ENCODE data around the gene SLC2A5. TPM values are rescaled to one million over a fixed set of nuclear protein-coding genes. Genes with fewer than 3 reads are reported as not detected.

Gene SLC2A5, protein sequence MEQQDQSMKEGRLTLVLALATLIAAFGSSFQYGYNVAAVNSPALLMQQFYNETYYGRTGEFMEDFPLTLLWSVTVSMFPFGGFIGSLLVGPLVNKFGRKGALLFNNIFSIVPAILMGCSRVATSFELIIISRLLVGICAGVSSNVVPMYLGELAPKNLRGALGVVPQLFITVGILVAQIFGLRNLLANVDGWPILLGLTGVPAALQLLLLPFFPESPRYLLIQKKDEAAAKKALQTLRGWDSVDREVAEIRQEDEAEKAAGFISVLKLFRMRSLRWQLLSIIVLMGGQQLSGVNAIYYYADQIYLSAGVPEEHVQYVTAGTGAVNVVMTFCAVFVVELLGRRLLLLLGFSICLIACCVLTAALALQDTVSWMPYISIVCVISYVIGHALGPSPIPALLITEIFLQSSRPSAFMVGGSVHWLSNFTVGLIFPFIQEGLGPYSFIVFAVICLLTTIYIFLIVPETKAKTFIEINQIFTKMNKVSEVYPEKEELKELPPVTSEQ
- polyA plus RNA-seq (ENCODE audit: insufficient read length in 3 of 3), result 1 to 10 TPM in 2 of 3 donors, under 1 TPM in 1; 0.83 to 1.6 (median 1.3) TPM
- long read RNA-seq, donor 1, result 0 reads
- long read RNA-seq, donor 2, result 0 reads
- long read RNA-seq, donor 3, result 0 reads
- long read RNA-seq, donor 4, result 0 reads
- long read RNA-seq, donor 5, result 0 reads
- long read RNA-seq, donor 6, result 0 reads
- long read RNA-seq, donor 7, result 0 reads
- long read RNA-seq, donor 8, result 0 reads
- long read RNA-seq, donor 9, result 0 reads
- long read RNA-seq, donor 10, full-length matches to known transcripts, result 2 of 2 reads
- long read RNA-seq, donor 10, partial matches to known transcripts, result 0 of 2 reads
- long read RNA-seq, donor 10, other reads (novel, unspliced or antisense), result 0 of 2 reads
- long read RNA-seq, donor 11, result 0 reads
- long read RNA-seq, donor 12, result 0 reads
- long read RNA-seq, donor 13, result 0 reads
- long read RNA-seq, donor 14, result 0 reads
- long read RNA-seq, donor 15, full-length matches to known transcripts, result 1 of 1 reads
- long read RNA-seq, donor 15, partial matches to known transcripts, result 0 of 1 reads
- long read RNA-seq, donor 15, other reads (novel, unspliced or antisense), result 0 of 1 reads
- long read RNA-seq, donor 16, result 0 reads

DNA sequence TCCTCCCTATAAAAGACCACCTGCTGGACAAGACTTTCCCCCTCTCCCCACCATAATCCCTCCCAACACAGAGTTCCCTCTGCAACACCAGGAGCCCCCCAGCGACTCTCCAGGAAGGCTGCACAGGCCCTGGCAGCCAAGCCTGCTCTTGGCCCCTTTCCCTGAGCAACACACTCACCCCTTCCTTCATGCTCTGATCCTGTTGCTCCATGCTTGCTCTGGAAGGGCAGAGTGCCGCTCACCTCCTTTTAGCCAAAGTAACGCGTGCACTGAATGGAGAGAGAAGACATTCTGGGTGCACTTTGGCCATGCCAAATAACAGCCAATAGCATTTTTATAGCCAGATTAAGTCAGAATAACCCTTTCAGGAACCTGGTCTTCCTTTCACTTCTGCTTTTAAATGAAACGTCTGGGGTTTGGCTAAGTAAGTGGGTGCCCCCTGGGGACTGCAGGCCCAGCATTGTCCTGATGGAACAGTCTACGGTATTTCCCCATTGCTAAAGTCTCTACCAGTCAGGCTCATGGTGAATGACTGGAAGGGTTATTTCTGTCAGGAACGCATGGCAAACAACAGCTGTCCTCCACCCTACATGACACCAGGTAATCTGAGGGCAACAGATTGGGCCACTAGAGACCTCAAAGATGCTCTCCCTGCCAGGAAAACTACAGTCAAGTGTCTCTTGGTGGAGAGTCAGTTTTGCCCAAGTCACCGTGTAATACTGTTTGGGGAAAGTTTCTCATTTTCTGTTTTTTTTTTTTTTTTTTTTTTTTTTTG, at the start of gene SLC2A5:
SLC2A5 (minus strand) TSS at position 310 of the 775 bp plus-strand sequence; CDS start at position 211, 99 bp downstream.
- no peak for DNase-seq

DNA sequence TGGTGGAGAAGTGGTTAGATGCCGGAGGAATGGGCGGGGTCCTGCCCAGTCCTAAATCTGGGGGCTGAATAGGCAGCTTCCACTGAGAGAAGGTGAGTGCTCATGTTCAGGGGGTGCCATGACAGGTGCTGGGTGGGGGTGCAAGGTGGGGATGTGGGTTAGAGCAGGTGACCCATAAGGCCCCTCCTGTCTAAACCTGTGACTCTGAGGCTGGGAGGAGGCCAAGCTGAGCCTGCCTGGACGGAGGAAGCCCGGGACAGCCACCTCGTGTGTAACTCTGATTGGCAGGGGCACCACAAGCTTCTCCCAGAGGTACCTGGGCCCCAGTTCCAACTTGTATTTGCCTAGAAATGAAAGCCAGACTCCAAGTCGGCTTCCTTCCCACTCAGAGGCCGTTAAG, 48.8 kb upstream of the SLC2A5 start:
- no peak for DNase-seq

DNA sequence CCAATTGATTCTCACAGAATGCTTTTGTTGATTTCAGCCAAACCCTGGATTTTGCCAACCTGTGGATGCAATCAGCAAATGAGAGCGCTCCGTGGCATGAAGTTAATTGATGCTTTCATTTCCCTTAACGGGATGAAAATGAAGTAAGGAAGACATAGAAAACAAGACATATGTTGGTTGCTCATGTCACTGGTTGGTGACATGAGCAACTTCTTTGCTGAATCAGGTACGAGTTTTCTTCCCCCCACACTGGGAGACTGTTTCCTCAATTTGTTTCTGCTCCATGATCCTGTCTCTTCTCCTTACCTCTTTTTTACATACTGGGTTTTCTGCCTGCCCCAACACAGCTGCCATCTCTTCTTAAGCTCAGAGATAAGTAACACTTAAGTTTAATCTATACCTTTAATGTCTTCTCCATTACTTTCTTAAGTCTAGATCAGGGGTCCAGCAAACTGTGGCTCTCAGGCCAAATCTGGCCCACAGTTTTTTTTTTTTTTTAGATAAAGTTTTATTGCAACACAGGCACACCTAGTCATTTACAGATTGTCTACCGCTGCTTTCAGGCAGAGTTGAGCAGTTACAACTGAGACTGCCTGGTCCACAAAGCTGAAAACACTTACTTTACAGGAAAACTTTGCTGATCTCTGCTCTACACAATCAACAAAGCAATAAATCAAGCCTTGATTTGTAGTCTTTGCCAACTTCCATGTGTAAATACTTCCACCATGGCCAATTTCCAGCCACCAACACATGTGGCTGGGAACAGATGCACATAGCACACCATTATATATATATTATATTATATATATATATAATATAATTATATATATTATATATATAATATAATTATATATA, 46.1 kb upstream of the SLC2A5 start:
- no peak for DNase-seq

DNA sequence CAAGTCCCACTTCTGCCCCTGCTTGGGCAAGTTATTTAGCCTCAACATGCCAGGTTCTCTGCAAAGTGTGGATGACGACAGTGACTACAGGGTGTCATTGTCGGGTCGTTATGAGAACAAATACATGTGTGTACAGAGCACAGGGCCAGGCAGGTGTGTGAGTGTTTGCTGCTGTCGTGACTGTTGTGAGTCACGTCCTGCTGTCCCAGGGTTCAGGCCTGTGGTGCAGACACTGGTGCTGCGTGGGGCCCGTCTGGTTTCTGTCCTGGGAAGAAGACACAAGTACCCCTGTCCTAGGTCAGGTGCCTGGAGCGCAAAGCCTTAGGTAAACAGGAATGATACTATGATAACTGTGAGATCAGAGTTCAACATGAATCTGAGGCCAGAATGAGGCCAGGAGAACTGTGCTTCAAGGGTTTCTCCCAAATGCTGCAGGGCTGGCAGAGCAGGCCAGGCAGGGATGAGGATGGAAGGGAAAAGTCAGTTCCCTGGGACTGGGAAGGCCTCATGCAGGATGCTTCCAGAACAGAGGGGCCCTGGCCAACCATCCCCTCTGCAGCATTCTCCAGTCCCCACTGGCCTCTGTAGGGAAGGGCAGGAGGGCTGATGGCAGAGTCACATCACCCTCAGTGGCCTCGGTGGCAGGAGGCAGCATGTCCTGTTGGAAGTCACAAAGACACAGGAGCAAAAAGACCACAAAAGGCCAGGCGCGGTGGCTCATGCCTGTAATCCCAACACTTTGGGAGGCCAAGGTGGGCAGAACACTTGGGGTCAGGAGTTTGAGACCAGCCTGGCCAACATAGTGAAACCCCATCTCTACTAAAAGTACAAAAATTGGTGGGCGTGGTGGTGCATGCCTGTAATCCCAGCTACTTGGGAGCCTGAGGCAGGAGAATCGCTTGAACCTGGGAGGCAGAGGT, 43.8 kb upstream of the SLC2A5 start:
- DNase-seq, result no peak

DNA sequence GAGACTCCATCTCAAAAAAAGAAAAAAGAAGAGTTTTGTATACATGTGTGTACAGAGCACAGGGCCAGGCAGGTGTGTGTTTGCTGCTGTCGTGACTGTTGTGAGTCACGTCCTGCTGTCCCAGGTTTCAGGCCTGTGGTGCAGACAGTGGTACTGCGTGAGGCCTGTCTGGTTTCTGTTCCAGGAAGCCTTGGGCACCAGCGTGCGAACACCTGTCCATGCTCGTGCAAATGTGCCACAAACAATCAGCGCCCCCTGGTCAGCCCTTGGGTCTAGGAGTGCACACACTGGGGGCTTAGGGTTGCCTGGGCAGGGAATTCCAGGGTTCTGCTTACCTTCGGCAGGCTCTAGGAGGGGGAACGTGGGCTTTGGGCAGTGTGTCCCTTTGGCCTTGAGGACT, 42.5 kb upstream of the SLC2A5 start:
- no peak for DNase-seq

DNA sequence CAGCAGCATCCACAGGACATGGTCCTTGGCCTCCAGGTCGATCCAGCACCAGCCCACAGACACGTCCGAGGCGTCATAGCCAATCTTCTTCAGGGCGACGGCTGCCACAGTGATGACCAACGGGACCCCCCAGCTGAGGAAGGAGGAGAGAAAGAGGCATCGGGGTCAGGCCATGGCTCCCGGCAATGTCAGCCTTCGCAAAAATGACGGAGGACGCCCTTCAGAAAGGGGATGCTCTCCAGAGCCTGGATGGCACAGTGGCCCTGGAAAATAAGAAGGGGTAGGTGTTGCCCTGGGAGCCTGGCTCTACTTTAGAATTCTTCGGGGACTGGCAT, 41.9 kb upstream of the SLC2A5 start:
- no peak for DNase-seq

DNA sequence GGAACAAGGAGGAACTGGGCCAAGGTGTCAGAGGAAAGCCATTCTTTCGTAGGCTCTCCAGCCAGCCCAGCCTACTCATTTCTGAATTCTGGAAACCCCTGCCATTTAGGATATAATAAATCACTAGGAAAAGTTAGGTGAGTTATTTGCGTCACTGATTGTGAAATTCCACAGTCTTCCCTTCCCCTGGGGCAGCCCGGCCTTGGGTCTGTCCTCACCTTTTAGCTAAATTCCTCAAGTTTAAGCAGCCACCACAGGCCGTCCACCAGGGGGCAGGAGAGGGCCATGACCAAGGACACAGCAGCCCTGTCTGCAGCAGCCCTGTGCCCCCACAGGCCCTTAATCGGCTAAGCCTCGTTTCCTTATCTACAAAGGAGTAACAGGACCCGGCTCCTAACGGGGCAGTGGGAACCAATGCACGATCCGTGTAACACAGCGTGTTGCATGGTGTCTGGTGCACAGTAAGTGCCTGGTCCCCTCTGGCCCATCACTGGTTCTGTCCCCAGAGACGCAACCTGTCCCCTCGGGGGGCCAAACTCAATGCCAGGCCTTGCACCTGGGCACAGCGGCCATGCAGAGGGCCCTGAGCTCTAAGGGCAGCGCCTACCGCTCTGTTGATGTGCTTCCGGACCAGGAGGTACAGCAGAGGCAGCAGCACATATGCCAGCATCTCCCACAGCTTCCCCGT, 41.4 kb upstream of the SLC2A5 start:
- DNase-seq, result peak; percentile 87

DNA sequence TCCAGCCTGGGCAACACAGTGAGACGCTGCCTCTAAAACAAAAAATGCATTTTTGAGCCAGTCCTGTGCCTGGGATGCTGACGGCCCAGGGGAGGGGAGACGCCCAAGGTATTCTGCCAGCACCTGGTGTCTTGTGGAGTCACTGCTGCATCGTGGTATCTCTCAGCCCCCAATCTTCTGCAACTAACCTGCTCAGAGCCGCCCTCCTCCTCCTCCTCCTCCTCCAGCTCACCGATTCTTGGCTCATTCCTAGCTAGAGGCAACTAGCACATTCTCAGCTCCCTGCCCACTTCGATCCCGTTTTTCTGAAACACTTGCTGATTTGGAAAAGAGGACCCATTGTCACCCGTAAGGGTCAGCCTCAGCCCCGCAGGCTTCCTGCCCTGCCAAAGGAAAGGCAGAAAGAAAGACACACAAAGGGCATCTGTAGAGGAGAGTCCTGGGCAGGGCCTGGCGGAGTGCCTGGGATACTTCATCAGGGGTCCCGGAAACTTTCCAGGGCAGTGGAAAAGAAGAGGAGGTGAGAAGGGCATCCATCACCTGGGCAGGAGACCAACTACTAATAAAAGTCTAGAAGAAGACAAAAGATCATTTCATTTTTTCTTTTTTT, 38.7 kb upstream of the SLC2A5 start:
- DNase-seq, result no peak

DNA sequence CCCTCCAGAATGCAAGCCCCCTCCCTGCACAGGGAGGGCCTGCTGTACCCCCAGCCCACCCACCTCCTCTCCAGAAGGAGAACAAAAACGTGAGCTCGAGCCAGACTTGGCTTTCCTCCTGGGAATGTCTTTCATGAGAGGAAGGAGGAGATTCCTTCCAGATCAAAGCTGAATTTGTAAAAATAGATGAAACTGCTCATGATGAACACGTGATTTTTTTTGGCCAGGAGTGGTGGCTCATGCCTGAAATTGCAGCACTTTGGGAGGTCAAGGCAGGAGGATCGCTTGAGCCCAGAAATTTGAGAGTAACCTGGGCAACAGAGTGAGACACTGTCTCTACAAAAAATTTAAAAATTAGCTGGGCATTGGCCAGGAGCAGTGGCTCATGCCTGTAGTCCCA, 37.7 kb upstream of the SLC2A5 start:
- no peak for DNase-seq

DNA sequence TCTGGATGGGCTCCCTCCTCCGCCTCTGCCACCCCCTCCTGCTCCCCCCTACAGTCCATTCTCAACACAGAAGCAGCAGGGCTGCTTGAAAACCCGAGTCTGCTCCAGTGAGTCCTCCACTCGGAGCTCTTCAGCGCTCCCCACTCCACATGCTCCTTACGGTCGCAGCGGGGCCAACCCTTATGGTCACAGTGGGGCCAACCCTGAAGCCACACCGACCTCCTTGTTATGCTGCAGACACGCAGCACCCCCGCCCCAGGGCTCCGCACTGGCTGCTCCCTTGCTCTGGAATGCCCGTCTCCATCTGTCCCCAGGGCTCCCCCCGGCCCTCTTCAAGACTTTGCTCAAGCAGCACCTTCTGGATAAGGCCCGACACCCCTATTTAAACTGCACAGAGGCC, 36.9 kb upstream of the SLC2A5 start:
- no peak for DNase-seq

DNA sequence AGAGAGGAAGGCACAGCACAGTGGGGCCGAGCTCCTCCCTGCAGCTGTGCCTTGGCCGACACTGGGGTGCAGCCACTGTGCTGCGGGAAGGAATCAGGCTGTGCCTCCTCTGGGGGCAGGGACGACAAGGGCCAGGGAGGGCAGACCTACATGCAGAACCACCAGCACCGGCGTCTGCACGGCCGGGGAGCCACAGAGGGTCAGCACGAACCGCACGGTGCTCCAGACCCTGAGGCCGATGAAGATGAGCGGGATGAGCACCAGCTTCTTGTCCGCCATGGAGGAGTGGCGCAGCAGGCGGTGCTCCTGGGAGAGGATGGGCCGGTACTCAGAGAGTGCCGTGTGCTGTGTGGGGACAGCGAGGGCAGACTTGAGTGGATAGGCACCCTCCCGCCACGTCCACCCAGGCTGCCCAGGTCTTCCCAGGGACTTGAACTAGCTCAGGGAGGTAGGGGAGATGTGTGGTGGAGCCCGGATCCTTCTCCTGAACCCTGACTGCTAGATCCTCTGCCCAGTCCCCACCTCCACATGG, 36.0 kb upstream of the SLC2A5 start:
- no peak for DNase-seq

DNA sequence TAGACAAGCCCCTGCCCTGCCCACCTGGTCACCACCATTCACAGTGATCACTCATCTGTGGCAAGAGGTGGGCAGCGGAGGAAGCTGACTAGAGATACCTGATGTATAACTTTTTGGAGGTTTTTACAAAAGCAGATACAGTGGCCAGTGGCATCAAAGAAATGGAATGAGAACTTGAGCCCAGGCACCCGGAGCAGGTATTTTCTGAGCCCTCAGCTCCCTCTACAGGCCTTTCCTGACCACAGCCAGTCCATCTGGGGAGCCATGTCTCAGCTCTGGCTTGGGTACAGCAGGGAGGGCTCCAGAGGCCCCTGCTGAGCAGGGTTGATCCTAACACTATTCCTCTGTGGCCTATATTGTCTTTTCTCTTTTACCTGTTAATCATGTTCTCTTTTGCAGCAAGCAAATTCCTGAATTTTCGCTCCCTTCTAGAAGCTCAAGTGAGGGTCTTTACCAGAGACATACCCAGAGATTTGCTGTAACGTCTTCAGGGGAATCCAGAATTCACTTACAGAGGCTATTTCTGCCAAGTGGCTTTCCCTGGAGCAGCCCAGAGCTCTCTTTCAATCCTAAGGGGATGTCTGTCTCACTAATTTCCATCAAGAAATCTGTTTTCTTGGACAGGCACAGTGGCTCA, 32.2 kb upstream of the SLC2A5 start:
- DNase-seq, result peak; percentile 55

DNA sequence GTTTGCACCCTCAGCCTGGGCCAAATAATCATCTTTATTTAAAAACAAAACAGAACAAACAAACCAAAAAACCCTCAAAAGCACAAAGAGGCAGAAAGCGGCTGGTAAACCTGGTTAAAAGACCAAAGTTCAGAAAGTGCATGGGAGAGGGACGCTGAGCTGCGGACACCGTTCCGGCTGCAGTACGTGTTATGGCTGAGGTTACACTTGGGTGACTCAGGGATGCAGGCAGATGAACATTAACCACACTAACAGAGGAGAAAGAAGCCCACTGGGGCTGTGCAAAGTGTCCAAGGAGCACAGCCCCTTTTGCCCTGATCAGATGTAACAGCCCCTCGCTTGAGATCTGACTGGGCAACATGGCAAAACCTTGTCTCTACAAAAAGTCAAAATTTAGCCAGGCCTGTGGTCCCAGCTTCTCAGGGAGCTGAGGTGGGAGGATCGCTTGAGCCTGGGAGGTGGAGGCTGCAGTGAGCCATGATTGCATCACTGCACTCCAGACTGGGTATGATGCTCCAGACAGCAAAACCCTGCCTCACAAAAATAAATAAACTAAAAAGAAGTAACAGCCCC, 31.1 kb upstream of the SLC2A5 start:
- no peak for DNase-seq

DNA sequence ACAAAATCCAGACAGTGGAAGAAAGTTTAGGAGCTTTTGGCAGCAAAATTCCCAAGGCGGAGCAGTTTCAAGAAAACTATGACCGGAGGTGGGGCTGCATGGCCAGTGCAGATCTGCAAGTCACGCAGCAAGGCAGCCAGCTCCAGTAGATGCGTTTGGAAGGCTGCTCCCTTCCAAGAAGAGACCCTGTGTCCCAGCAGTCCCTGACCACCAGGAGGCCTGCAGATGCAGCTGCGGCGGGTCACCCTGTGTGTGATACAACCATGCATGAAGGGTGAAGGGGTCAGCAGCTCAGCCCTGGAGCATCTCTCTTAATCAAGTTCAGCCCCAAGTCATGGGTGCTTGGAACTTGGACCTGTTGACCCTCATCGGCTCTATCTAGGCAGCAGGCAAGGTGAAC, 30.1 kb upstream of the SLC2A5 start:
- no peak for DNase-seq

DNA sequence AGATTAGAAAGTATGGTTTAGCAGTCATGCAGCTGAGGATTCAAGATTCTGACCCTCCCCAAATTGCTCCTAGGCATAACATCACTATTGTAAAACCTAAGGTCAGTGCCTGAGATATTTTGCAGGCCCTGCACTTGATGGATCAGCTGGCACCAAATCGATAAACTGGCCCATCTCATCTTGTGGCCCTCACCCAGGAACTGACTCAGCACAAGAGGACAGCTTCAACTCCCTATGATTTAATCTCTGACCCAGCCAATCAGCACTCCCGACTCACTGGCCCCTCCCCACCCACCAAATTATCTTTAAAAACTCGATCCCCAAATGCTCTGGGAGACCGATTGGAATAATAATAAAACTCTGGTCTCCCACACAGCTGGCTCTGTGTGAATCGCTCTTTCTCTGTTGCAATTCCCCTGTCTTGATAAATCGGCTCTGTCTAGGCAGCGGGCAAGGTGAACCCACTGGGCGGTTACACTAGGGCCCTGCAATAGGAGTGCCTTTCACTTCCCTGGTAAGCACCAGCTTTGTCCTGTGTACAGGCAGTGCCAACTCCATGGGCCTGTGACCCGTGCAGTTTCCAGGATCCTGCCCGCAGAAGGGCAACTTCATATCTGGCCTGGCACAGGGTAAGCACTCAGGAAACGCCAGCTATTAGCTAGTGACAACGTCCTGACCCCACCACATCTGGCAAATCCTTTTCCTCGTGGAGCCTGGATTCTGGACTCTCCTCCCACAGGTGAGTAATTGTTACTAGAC, 28.7 kb upstream of the SLC2A5 start:
- no peak for DNase-seq

DNA sequence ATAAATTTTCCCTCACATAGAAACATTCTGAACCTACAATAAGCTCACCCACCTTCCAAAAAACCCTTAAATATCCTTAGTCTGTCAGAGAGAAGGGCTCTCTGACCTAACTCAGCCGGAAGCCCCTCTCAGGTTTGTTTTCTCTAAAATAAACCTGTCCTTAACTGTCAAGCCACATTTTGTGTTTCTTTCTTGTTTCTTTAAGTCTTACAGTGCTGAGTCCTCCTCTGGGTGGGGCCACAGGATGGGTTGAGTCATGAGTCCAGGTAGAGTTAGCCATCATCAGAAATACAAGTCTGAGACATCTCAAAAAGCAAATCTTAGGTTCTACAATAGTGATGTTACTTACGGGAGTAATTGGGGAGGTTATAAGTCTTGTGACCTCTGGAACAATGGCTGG, 26.4 kb upstream of the SLC2A5 start:
- no peak for DNase-seq
